AG09319 (cell line): Measurements from ENCODE around the gene FBXL17.
A peak's percentile ranks its signal among the peaks of the same experiment; 100 is the strongest.

ENCODE experiments used
- DNase-seq: peaks from one replicate; pipeline ENCODE4 v3.0.0-alpha.2; 2010; ENCODE audit warnings: low read depth; ENCODE audit errors: extremely low read depth
- TF ChIP-seq, protein P1 (sequence below): IDR thresholded peaks from 2 replicates; pipeline ENCODE4 v1.5.1; 2011; ENCODE audit warnings: low read depth, mild to moderate bottlenecking, inconsistent platforms, low read length, moderate library complexity

The FBXL17 gene

DNA sequence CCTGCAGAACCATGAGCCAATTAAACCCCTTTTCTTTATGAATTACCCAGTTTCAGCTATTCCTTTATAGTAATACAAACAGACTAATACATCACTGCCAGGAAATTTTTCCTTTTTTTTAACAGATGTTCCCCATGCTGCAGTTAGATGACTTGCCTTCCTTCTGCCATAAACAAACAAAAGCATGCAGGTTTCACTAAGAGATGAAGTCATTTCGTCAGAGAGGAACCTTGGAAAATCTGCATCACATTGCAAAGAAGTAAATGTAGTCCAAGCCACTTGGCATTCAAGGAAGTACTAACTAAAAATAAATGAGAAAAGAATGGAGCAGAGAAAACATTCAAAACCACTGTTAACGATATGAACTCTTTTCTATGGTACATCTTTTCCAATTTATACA, 517.1 kb downstream of the FBXL17 start:
- TF ChIP-seq, protein P1, sequence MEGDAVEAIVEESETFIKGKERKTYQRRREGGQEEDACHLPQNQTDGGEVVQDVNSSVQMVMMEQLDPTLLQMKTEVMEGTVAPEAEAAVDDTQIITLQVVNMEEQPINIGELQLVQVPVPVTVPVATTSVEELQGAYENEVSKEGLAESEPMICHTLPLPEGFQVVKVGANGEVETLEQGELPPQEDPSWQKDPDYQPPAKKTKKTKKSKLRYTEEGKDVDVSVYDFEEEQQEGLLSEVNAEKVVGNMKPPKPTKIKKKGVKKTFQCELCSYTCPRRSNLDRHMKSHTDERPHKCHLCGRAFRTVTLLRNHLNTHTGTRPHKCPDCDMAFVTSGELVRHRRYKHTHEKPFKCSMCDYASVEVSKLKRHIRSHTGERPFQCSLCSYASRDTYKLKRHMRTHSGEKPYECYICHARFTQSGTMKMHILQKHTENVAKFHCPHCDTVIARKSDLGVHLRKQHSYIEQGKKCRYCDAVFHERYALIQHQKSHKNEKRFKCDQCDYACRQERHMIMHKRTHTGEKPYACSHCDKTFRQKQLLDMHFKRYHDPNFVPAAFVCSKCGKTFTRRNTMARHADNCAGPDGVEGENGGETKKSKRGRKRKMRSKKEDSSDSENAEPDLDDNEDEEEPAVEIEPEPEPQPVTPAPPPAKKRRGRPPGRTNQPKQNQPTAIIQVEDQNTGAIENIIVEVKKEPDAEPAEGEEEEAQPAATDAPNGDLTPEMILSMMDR = no peak
- peak; percentile 67 for DNase-seq

DNA sequence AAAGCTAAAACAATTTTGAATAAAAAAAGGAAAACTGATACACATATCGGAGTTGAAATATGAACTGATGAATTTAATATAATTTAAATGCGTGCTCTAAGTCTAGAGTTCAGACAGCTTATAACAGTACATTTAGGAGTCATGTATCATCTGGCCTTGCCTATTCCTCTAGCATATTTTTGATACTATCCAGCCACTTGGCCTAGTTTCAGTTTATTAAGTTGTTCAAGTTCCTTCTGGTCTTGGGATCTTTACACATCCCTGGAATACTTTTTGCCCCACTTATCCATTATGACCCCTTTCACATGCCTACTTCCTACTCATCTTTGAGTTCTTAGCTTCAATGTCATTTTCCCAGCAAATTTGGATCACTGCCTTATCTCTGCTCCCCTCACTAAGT, 518.8 kb downstream of the FBXL17 start:
- TF ChIP-seq, protein P1 = no peak
- DNase-seq = no peak

DNA sequence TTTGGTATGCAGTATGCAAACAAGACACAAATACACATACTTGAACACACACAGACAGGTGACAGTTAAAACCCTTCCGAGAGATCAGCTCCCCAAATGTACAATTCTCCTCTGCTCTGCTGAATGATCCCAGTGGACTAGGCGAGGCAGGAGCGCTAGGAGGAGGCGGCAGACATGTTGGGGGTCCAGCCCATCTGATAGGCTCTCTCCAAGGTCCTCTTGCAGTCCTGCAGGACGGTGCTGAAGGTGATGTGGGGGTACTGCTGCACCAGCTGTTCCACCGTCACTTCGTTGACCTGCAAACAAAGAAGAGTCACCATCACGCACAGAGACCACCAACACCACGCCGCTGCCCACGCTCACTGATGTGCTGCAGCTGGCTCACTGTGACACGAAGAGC, 520.3 kb downstream of the FBXL17 start:
- TF ChIP-seq, protein P1 = no peak
- no peak for DNase-seq

DNA sequence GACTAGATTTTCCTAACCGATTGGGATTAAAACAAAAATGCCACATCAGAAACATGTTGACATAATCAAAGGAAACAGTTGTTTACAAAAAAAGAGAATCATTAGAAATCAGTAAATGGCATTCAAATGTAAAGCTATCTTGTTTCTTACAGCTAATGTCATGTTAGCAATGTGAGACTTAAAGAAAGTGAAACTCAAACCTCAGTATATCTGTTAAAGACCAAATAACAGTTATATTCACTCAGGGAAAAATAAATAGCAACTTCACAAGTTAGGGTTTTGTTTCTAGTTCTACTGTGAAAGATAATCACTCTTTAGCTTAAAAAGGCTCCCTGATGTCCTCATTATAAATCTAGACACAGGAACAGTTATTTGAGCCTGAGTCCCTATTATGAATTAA, 521.9 kb downstream of the FBXL17 start:
- no peak for DNase-seq
- TF ChIP-seq, protein P1 = no peak

DNA sequence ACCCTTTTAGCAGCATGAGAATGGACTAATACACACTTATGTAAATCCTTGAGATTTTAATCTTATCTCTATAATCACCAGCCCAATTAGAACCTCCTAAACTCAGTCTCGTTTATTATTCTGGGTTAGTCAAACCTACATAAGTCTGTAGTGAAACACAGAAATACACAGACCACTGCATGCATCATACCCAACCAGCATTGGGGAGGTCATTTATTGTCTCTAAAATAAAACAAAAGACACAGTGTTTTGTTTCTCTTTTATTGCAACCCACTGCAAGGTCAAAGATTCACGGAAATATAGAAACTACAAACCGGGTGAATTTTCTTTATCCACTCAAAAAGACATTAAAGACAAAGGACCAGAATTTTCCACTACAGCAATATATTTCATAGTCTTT, 523.1 kb downstream of the FBXL17 start:
- TF ChIP-seq, protein P1 = no peak
- no peak for DNase-seq

DNA sequence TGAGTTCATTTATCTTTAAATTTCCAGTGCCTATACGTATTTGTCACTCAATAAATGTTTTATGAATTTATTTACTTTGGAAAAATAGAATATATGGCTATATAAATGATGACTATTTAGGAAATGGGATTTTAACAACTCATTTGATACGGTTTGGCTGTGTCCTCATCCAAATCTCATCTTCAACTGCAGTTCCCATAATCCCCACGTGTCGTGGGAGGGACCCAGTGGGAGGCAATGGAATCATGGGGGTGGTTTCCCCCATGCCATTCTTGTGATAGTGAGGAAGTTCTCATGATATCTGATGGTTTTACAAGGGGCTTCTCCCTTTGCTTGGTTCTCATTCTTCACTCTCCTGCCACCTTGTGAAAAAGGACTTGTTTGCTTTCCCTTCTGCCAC, 523.6 kb downstream of the FBXL17 start:
- TF ChIP-seq, protein P1 = no peak

DNA sequence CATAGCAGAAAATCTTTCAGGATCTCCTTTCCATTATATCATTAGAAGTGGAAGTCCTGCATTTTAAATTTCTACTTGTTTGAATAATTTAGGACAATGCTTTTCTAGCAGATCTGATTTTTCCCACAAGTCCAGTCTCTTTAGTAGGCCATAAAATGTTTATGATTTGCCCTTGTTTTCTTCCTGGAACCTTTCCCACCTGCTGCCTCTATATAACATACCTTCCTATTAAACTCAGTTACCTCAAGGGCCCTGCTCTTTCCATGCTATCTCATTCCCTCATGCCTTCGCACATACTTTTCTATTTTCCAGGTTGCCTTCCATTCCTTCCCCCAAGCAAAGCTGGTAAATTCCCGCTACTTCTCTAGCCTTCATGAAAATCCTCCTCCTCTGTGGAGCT, 524.1 kb downstream of the FBXL17 start:
- TF ChIP-seq, protein P1 = no peak

More for the DNA sequence above, 523.6 kb downstream of the FBXL17 start:
- no peak for DNase-seq

More for the DNA sequence above, 524.1 kb downstream of the FBXL17 start:
- no peak for DNase-seq
